ENCODE data around the gene KYAT1.

DNA sequence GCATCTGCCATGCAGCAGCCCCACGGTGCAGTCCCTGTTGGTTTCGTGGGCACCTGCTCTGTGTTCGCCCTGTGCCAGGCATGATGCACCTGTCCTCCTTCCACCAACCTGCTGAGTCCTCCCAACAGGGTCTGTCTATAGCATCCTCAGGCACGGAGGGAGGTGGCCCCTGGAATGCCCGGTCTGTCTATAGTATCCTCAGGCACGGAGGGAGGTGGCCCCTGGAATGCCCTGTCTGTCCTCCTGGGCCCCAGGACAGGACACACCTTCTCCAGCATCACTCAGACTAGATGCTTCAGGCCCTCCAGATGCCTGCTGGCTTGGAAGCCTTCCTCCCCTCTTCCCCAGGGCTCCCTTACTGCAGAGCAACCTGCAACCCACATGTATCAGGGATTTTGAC, 29.2 kb upstream of the KYAT1 start:
- no peak for TF ChIP-seq POLR2A (IDR thresholded peaks at IDR 0.05)
- TF ChIP-seq, protein P1, sequence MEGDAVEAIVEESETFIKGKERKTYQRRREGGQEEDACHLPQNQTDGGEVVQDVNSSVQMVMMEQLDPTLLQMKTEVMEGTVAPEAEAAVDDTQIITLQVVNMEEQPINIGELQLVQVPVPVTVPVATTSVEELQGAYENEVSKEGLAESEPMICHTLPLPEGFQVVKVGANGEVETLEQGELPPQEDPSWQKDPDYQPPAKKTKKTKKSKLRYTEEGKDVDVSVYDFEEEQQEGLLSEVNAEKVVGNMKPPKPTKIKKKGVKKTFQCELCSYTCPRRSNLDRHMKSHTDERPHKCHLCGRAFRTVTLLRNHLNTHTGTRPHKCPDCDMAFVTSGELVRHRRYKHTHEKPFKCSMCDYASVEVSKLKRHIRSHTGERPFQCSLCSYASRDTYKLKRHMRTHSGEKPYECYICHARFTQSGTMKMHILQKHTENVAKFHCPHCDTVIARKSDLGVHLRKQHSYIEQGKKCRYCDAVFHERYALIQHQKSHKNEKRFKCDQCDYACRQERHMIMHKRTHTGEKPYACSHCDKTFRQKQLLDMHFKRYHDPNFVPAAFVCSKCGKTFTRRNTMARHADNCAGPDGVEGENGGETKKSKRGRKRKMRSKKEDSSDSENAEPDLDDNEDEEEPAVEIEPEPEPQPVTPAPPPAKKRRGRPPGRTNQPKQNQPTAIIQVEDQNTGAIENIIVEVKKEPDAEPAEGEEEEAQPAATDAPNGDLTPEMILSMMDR (IDR thresholded peaks at IDR 0.05) = no peak
